Astrocyte (in vitro differentiated cells and primary cell): ENCODE data around the gene HNMT. TPM values are rescaled to one million over a fixed set of nuclear protein-coding genes. Genes with fewer than 3 reads are reported as not detected.

Source experiments
- DNase-seq: peaks from one replicate; pipeline ENCODE4 v3.0.0-alpha.2; 2010; ENCODE audit warnings: low read depth
- FAIRE-seq: peaks from 2 replicates; lab custom pipeline; 2011; peaks lifted over from hg19 to GRCh38; lab: Jason Lieb, UNC
- H2AFZ ChIP-seq: 2 replicates; pipeline ENCODE4 v1.6.0; 2012; ENCODE audit warnings: low read depth, low read length, inconsistent platforms
- H3K27ac ChIP-seq: 2 replicates; pipeline ENCODE4 v1.5.1; 2011; ENCODE audit warnings: low read depth, low read length, inconsistent platforms
- H3K27me3 ChIP-seq: 2 replicates; pipeline ENCODE4 v1.6.0; 2011; ENCODE audit warnings: low read length, inconsistent platforms; ENCODE audit not compliant: insufficient read depth
- H3K36me3 ChIP-seq: 2 replicates; pipeline ENCODE4 v1.5.1; 2011; ENCODE audit warnings: low read length, inconsistent platforms; ENCODE audit not compliant: insufficient read depth
- H3K4me1 ChIP-seq: 2 replicates; pipeline ENCODE4 v1.5.1; 2011; ENCODE audit warnings: low read length, inconsistent platforms; ENCODE audit not compliant: insufficient read depth
- H3K4me2 ChIP-seq: 2 replicates; pipeline ENCODE4 v1.6.0; 2012; ENCODE audit warnings: low read length, inconsistent platforms
- H3K4me3 ChIP-seq: 2 replicates; pipeline ENCODE4 v1.5.1; 2011; ENCODE audit warnings: low read depth, mild to moderate bottlenecking, low read length, inconsistent platforms; ENCODE audit not compliant: insufficient read depth
- H3K79me2 ChIP-seq: 2 replicates; pipeline ENCODE4 v1.6.0; 2012; ENCODE audit warnings: mild to moderate bottlenecking, low read length, inconsistent platforms; ENCODE audit not compliant: insufficient read depth
- H3K9ac ChIP-seq: 2 replicates; pipeline ENCODE4 v1.6.0; 2012; ENCODE audit warnings: mild to moderate bottlenecking, low read length, inconsistent platforms
- H3K9me3 ChIP-seq: 2 replicates; pipeline ENCODE4 v1.5.1; 2012; ENCODE audit warnings: low read depth, mild to moderate bottlenecking, low read length, inconsistent platforms; ENCODE audit not compliant: insufficient read depth
- H4K20me1 ChIP-seq: 2 replicates; pipeline ENCODE4 v1.6.0; 2012; ENCODE audit warnings: low read length, inconsistent platforms; ENCODE audit not compliant: insufficient read depth
- H3K27ac Mint-ChIP-seq: one replicate; pipeline ENCODE4 v1.8.0; 2021; ENCODE audit warnings: mild to moderate bottlenecking, mixed read lengths; ENCODE audit not compliant: unreplicated experiment
- H3K27me3 Mint-ChIP-seq: one replicate; pipeline ENCODE4 v1.8.0; 2021; ENCODE audit warnings: low read depth, mixed read lengths; ENCODE audit not compliant: unreplicated experiment
- H3K36me3 Mint-ChIP-seq: one replicate; pipeline ENCODE4 v1.8.0; 2021; ENCODE audit warnings: low read depth, mixed read lengths; ENCODE audit not compliant: unreplicated experiment
- H3K4me1 Mint-ChIP-seq: one replicate; pipeline ENCODE4 v1.8.0; 2021; ENCODE audit warnings: low read depth, mixed read lengths; ENCODE audit not compliant: unreplicated experiment
- H3K4me3 Mint-ChIP-seq: one replicate; pipeline ENCODE4 v1.8.0; 2021; ENCODE audit warnings: mild to moderate bottlenecking, moderate library complexity, mixed read lengths; ENCODE audit not compliant: unreplicated experiment
- H3K9me3 Mint-ChIP-seq: one replicate; pipeline ENCODE4 v1.8.0; 2021; ENCODE audit warnings: mild to moderate bottlenecking, mixed read lengths; ENCODE audit not compliant: unreplicated experiment
- CTCF ChIP-seq: IDR thresholded peaks from 2 replicates; pipeline ENCODE4 v1.5.1; 2011; ENCODE audit warnings: low read depth, mild to moderate bottlenecking, inconsistent platforms, low read length, moderate library complexity; ENCODE audit not compliant: insufficient read depth
- EZH2 ChIP-seq: IDR thresholded peaks from 2 replicates; pipeline ENCODE4 v1.6.1; 2012; ENCODE audit warnings: mild to moderate bottlenecking, low read length, inconsistent platforms; ENCODE audit not compliant: insufficient read depth
- total RNA-seq: library from RNA; stranded (reverse); gene quantifications from 2 replicates; pipeline ENCODE4 v1.2.1, GENCODE V29; 2021

HNMT gene
- total RNA-seq, 1 donor from 2014 or later: 15.3 TPM

- H3K4me3 Mint-ChIP-seq: no peak overlapping the region
- H3K27ac Mint-ChIP-seq: no peak overlapping the region
- no peaks in the 10 kb centered on the region for H3K9me3 Mint-ChIP-seq
- no peak overlapping the region for H3K9ac ChIP-seq
- no peak for FAIRE-seq
- no peak overlapping the region for H3K4me3 ChIP-seq
- H4K20me1 ChIP-seq: no peaks in the 10 kb centered on the region
- H3K36me3 ChIP-seq: no peaks in the 10 kb centered on the region
- TF ChIP-seq CTCF (no peak), EZH2 (no peak)
- no peaks in the 10 kb centered on the region for H3K27me3 Mint-ChIP-seq
- H2AFZ ChIP-seq: no peak overlapping the region
- no peaks in the 10 kb centered on the region for H3K36me3 Mint-ChIP-seq
- no peaks in the 10 kb centered on the region for H3K4me1 Mint-ChIP-seq
- H3K27ac ChIP-seq: no peak overlapping the region
- no peaks in the 10 kb centered on the region for H3K9me3 ChIP-seq
- H3K4me2 ChIP-seq: no peak overlapping the region
- no peak for DNase-seq
- H3K27me3 ChIP-seq: no peaks in the 10 kb centered on the region
- H3K4me1 ChIP-seq: no peaks in the 10 kb centered on the region
- no peaks in the 10 kb centered on the region for H3K79me2 ChIP-seq
Observed at GRCh38 chr2:138010890-138011289, 46.6 kb downstream of the HNMT start.

- no peaks in the 10 kb centered on the region for H3K4me1 ChIP-seq
- FAIRE-seq (no peak), DNase-seq (no peak)
- H3K4me2 ChIP-seq: no peak overlapping the region
- no peak overlapping the region for H3K4me3 ChIP-seq
- no peaks in the 10 kb centered on the region for H3K27me3 Mint-ChIP-seq
- no peak overlapping the region for H3K27ac Mint-ChIP-seq
- H3K36me3 Mint-ChIP-seq: no peaks in the 10 kb centered on the region
- no peaks in the 10 kb centered on the region for H3K27me3 ChIP-seq
- H2AFZ ChIP-seq: no peak overlapping the region
- no peaks in the 10 kb centered on the region for H3K79me2 ChIP-seq
- no peaks in the 10 kb centered on the region for H3K9me3 ChIP-seq
- no peaks in the 10 kb centered on the region for H3K4me1 Mint-ChIP-seq
- H3K9me3 Mint-ChIP-seq: no peaks in the 10 kb centered on the region
- H3K4me3 Mint-ChIP-seq: no peak overlapping the region
- H3K27ac ChIP-seq: no peak overlapping the region
- TF ChIP-seq EZH2 (no peak), CTCF (no peak)
- H3K36me3 ChIP-seq: no peaks in the 10 kb centered on the region
- H4K20me1 ChIP-seq: no peaks in the 10 kb centered on the region
- no peak overlapping the region for H3K9ac ChIP-seq
Observed at GRCh38 chr2:138012082-138012481, 47.8 kb downstream of the HNMT start.

- no peak for FAIRE-seq
- DNase-seq: no peak
Observed at GRCh38 chr2:138012968-138013367, 48.7 kb downstream of the HNMT start.

More at GRCh38 chr2:138012968-138013367, 48.7 kb downstream of the HNMT start:
- Mint-ChIP-seq H3K9me3 (no peaks in the 10 kb centered on the region), H3K27ac (no peak overlapping the region), H3K4me1 (no peaks in the 10 kb centered on the region), H3K4me3 (no peak overlapping the region), H3K36me3 (no peaks in the 10 kb centered on the region), H3K27me3 (no peaks in the 10 kb centered on the region)
- no peak overlapping the region for H3K9ac ChIP-seq
- H3K4me2 ChIP-seq: no peak overlapping the region
- no peaks in the 10 kb centered on the region for H3K27me3 ChIP-seq
- no peaks in the 10 kb centered on the region for H3K4me1 ChIP-seq
- no peak overlapping the region for H2AFZ ChIP-seq
- no peaks in the 10 kb centered on the region for H3K79me2 ChIP-seq
- no peak overlapping the region for H3K27ac ChIP-seq
- H3K4me3 ChIP-seq: no peak overlapping the region
- H4K20me1 ChIP-seq: no peaks in the 10 kb centered on the region
- H3K9me3 ChIP-seq: no peaks in the 10 kb centered on the region
- no peaks in the 10 kb centered on the region for H3K36me3 ChIP-seq
- no peak for TF ChIP-seq CTCF
- TF ChIP-seq EZH2: no peak
